Measurements from ENCODE around the gene TTLL5. TPM values are rescaled to one million over a fixed set of nuclear protein-coding genes. Genes with fewer than 3 reads are reported as not detected.

Gene TTLL5
- total and polyA plus RNA-seq, 10 of the 15 experiments (the other 5 are each of a cell fraction or from before 2014, with no cell fraction given): 3.2 to 25.9 (median 13.8) TPM

- H3K36me3 ChIP-seq (ENCODE audit: control insufficient read depth in 2 of 2, insufficient read depth in 2 of 2, low read length in 1 of 2): no peaks in the 10 kb centered on the region
- ChIA-PET CTCF (no interaction called here), RAD21 (ENCODE audit: unreplicated experiment) (no interaction called here), SMC1A (ENCODE audit: uncharacterized antibody, unreplicated experiment) (interaction anchor here (1.2 kb wide), 1 partner anchor 10 kb away, joined by 3 read pairs; no protein-coding TSS in a partner anchor), POLR2A (no interaction called here)
- no peaks in the 10 kb centered on the region for H3K27me3 ChIP-seq (replicated peaks in 1 of 2; ENCODE audit: control insufficient read depth in 2 of 2, insufficient read depth in 2 of 2, low read length in 1 of 2)
- no peaks in the 10 kb centered on the region for H3K4me1 ChIP-seq (ENCODE audit: control insufficient read depth, insufficient read depth, low read length)
- ATAC-seq (no peak), DNase-seq (ENCODE audit: low read depth, low spot score) (no peak), FAIRE-seq (no peak)
- no peak overlapping the region for H3K4me3 ChIP-seq
- no peaks in the 10 kb centered on the region for H4K20me1 ChIP-seq (ENCODE audit: control insufficient read depth, insufficient read depth)
- no peaks in the 10 kb centered on the region for H3K9me3 ChIP-seq (replicated peaks; ENCODE audit: control insufficient read depth, insufficient read depth, low read length)
- no peak overlapping the region for H2AFZ ChIP-seq (ENCODE audit: control insufficient read depth, low read depth, low read length)
- WGBS (ENCODE audit: insufficient coverage, insufficient replicate concordance, low lambda C conversion rate, missing lambda C conversion rate): 79% methylated on average over 5 of the region's 5 CpGs
- no TSS peak for BruUV-seq (replicated peaks)
- no peak overlapping the region for H3K27ac ChIP-seq (ENCODE audit: control insufficient read depth, insufficient read depth)
- no peaks in the 10 kb centered on the region for H3K79me2 ChIP-seq (ENCODE audit: control insufficient read depth, insufficient read depth, low read length)
- H3K9ac ChIP-seq (ENCODE audit: control insufficient read depth, insufficient read depth, low read length): no peak overlapping the region
- TF ChIP-seq ZBTB40 (IDR thresholded peaks at IDR 0.05; ENCODE audit: borderline replicate concordance) (no peak), NR2C2 (IDR thresholded peaks at IDR 0.05; ENCODE audit: borderline replicate concordance, control insufficient read depth, insufficient read length, low read depth) (no peak), CEBPZ (IDR thresholded peaks at IDR 0.05; ENCODE audit: low read depth, low read length) (no peak), EED (IDR thresholded peaks at IDR 0.05; ENCODE audit: low read depth) (no peak), SIN3A (IDR thresholded peaks at IDR 0.05; ENCODE audit: low read depth, low read length) (no peak)
- intact Hi-C loops (cut with micrococcal nuclease; ENCODE audit: unreplicated experiment): no loop called here
- H3K4me2 ChIP-seq (ENCODE audit: control insufficient read depth, insufficient read depth): no peak overlapping the region
- in situ Hi-C loops (cut with MboI): no loop called here
Observed at GRCh38 chr14:75928690-75929181, 267.7 kb downstream of the TTLL5 start.
